OCI-LY3 (cell line): ENCODE data around the gene ZNF280A.

ENCODE experiments used
- H2AFZ ChIP-seq: fragments of 200-600, 300-600 bp; shearing (Covaris generic); 2 replicates; pipeline ENCODE4 v1.6.0; 2014; ENCODE audit warnings: antibody characterized with exemption, low read depth, low read length
- H3K27ac ChIP-seq: fragments of 200-600, 300-600 bp; sonication (generic); 2 replicates; pipeline ENCODE4 v1.5.1; 2014; ENCODE audit warnings: mild to moderate bottlenecking, low read length, moderate library complexity, mixed read lengths
- H3K27me3 ChIP-seq: fragments of 200-600, 300-600 bp; sonication (generic); 2 replicates; pipeline ENCODE4 v1.6.1; 2014; ENCODE audit warnings: low read depth, low read length, mixed read lengths
- H3K36me3 ChIP-seq: fragments of 200-600, 300-600 bp; sonication (generic); replicated peaks from 2 replicates; pipeline ENCODE3; 2014; ENCODE audit warnings: low read depth, low read length, mixed read lengths
- H3K4me1 ChIP-seq: fragments of 300-600, 200-600 bp; sonication (generic); 2 replicates; pipeline ENCODE4 v1.6.1; 2014; ENCODE audit warnings: low read length, mixed read lengths
- H3K4me2 ChIP-seq: fragments of 200-600, 300-600 bp; sonication (generic); 2 replicates; pipeline ENCODE4 v1.6.1; 2014; ENCODE audit warnings: low read length, mixed read lengths
- H3K4me3 ChIP-seq: fragments of 300-600, 200-600 bp; sonication (generic); 2 replicates; pipeline ENCODE4 v1.5.1; 2014; ENCODE audit warnings: antibody characterized with exemption, mild to moderate bottlenecking, low read length, moderate library complexity
- H3K79me2 ChIP-seq: fragments of 300-600, 200-600 bp; shearing (Covaris generic); 2 replicates; pipeline ENCODE4 v1.6.1; 2014; ENCODE audit warnings: mild to moderate bottlenecking, low read length, mixed read lengths
- H3K9ac ChIP-seq: fragments of 300-600, 200-600 bp; shearing (Covaris generic); 2 replicates; pipeline ENCODE4 v1.6.0; 2014; ENCODE audit warnings: mild to moderate bottlenecking, low read length, moderate library complexity
- H3K9me3 ChIP-seq: fragments of 200-600, 300-600 bp; shearing (Covaris generic); 2 replicates; pipeline ENCODE4 v1.6.1; 2014; ENCODE audit warnings: low read length, mixed read lengths; ENCODE audit not compliant: insufficient read depth
- H4K20me1 ChIP-seq: fragments of 200-600, 300-600 bp; sonication (generic); 2 replicates; pipeline ENCODE4 v1.6.1; 2016; ENCODE audit warnings: low read length, mixed read lengths; ENCODE audit not compliant: insufficient read depth
- EZH2phosphoT487 ChIP-seq: fragments of 200-600 bp; shearing (Covaris generic); IDR thresholded peaks from 2 replicates; pipeline ENCODE4 v1.6.1; 2018; ENCODE audit warnings: antibody characterized with exemption, mixed run types, low read depth
- TF ChIP-seq, protein P1 (sequence below): fragments of 200-600, 300-600 bp; sonication (generic); IDR thresholded peaks from 2 replicates; pipeline ENCODE4 v1.5.1; 2014; ENCODE audit warnings: antibody characterized with exemption, low read length, low read depth

The ZNF280A gene

DNA sequence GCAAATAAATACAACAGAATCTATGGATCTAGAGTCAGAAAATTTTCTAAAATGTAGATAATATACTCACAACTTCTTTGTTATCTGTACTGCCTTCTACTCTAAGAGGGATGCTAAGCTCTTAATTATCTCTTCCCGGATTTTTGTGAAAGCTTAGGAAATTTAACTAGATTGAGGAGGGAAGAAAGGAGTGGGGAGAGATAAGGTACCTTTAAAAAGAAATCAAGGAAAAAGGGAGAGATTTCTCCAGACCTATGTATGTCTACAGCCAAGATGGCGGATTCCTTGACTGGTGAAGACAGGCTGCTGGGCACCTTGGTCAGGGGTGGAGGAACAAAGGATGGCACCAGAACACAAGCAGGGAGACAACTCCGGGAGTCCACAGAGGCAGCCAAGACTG lies 34.5 kb downstream of the ZNF280A start:
- H2AFZ ChIP-seq: no peak overlapping the region
- H3K4me2 ChIP-seq: no peak overlapping the region
- no peak overlapping the region for H3K27ac ChIP-seq
- no peaks in the 10 kb centered on the region for H3K4me1 ChIP-seq
- H3K4me3 ChIP-seq: no peak overlapping the region
- TF ChIP-seq EZH2phosphoT487: no peak
- TF ChIP-seq, protein P1, sequence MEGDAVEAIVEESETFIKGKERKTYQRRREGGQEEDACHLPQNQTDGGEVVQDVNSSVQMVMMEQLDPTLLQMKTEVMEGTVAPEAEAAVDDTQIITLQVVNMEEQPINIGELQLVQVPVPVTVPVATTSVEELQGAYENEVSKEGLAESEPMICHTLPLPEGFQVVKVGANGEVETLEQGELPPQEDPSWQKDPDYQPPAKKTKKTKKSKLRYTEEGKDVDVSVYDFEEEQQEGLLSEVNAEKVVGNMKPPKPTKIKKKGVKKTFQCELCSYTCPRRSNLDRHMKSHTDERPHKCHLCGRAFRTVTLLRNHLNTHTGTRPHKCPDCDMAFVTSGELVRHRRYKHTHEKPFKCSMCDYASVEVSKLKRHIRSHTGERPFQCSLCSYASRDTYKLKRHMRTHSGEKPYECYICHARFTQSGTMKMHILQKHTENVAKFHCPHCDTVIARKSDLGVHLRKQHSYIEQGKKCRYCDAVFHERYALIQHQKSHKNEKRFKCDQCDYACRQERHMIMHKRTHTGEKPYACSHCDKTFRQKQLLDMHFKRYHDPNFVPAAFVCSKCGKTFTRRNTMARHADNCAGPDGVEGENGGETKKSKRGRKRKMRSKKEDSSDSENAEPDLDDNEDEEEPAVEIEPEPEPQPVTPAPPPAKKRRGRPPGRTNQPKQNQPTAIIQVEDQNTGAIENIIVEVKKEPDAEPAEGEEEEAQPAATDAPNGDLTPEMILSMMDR: no peak
- H4K20me1 ChIP-seq: no peaks in the 10 kb centered on the region
- no peak overlapping the region for H3K9ac ChIP-seq
- no peaks in the 10 kb centered on the region for H3K79me2 ChIP-seq
- H3K9me3 ChIP-seq: no peaks in the 10 kb centered on the region
- no peaks in the 10 kb centered on the region for H3K27me3 ChIP-seq
- peaks cover 6% of the 10 kb centered on the region for H3K36me3 ChIP-seq

DNA sequence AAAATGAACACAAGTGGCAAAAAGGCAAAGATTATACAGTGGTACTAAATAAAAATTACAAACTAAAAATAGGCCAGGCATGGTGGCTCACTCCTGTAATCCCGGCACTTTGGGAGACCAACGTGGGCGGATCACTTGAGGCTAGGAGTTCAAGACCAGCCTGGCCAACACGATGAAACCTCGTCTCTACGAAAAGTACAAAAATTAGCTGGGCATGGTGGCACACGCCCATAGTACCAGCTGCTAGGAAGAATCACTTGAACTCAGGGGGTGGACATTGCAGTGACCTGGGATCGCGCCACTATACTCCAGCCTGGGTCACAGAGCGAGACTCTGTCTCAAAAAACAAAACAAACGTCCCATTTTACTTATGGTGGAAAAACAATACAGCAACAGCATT lies 36.0 kb downstream of the ZNF280A start:
- H3K4me2 ChIP-seq: no peak overlapping the region
- H3K79me2 ChIP-seq: no peaks in the 10 kb centered on the region
- H3K9me3 ChIP-seq: no peaks in the 10 kb centered on the region
- no peaks in the 10 kb centered on the region for H3K4me1 ChIP-seq
- H4K20me1 ChIP-seq: no peaks in the 10 kb centered on the region
- no peak overlapping the region for H3K9ac ChIP-seq
- H3K36me3 ChIP-seq: peaks cover 6% of the 10 kb centered on the region
- no peak overlapping the region for H2AFZ ChIP-seq
- H3K27ac ChIP-seq: no peak overlapping the region
- H3K27me3 ChIP-seq: no peaks in the 10 kb centered on the region
- no peak for TF ChIP-seq EZH2phosphoT487
- TF ChIP-seq, protein P1: no peak
- H3K4me3 ChIP-seq: no peak overlapping the region

GRCh38 chr22:22480940-22481339 lies 39.1 kb downstream of the ZNF280A start:
- Histone ChIP-seq H3K9me3 (no peaks in the 10 kb centered on the region), H3K4me3 (no peak overlapping the region), H3K27me3 (no peaks in the 10 kb centered on the region), H3K9ac (no peak overlapping the region), H3K4me1 (no peaks in the 10 kb centered on the region), H4K20me1 (no peaks in the 10 kb centered on the region), H2AFZ (no peak overlapping the region), H3K4me2 (no peak overlapping the region), H3K79me2 (no peaks in the 10 kb centered on the region), H3K27ac (no peak overlapping the region), H3K36me3 (no peaks in the 10 kb centered on the region)
- TF ChIP-seq, protein P1: no peak
- no peak for TF ChIP-seq EZH2phosphoT487

GRCh38 chr22:22479999-22480532 lies 40.0 kb downstream of the ZNF280A start:
- Histone ChIP-seq H3K27me3 (no peaks in the 10 kb centered on the region), H3K4me1 (no peaks in the 10 kb centered on the region), H3K4me2 (no peak overlapping the region), H3K79me2 (no peaks in the 10 kb centered on the region), H3K4me3 (no peak overlapping the region), H3K9ac (no peak overlapping the region), H3K9me3 (no peaks in the 10 kb centered on the region), H2AFZ (no peak overlapping the region), H4K20me1 (no peaks in the 10 kb centered on the region), H3K36me3 (no peaks in the 10 kb centered on the region), H3K27ac (no peak overlapping the region)
- no peak for TF ChIP-seq EZH2phosphoT487
- TF ChIP-seq, protein P1: no peak
